Stimulated activated effector memory CD8-positive, alpha-beta T cell treated with anti-CD3 and anti-CD28 coated beads, Interleukin-12 subunit alpha, Interleukin-12 subunit beta, amount 100 ng/mL, for 72 hours (primary cell): ENCODE data around the gene ARHGAP25.

ENCODE experiments used
- ATAC-seq: fragments of 150-1000 bp; cut with Tn5 transposase; 2 replicates; pipeline ENCODE4 v1.10.0; 2021
- DNase-seq, 2 donors: peaks; one replicate each; pipeline ENCODE4 v3.0.0; 2021 to 2022; ENCODE audit warnings: low spot score in 2 of 2
- H3K27ac Mint-ChIP-seq: one replicate; pipeline ENCODE4 v1.8.0; 2022; ENCODE audit warnings: mild to moderate bottlenecking, mixed read lengths
- H3K36me3 Mint-ChIP-seq: one replicate; pipeline ENCODE4 v1.8.0; 2022; ENCODE audit warnings: mild to moderate bottlenecking, mixed read lengths
- H3K4me1 Mint-ChIP-seq: one replicate; pipeline ENCODE4 v1.8.0; 2022; ENCODE audit warnings: mixed read lengths
- H3K4me3 Mint-ChIP-seq: one replicate; pipeline ENCODE4 v1.8.0; 2022; ENCODE audit warnings: mild to moderate bottlenecking, mixed read lengths
- H3K9me3 Mint-ChIP-seq: one replicate; pipeline ENCODE4 v1.8.0; 2022; ENCODE audit warnings: mixed read lengths

ARHGAP25 gene

GRCh38 chr2:68734688-68735525 is at the start of gene ARHGAP25:
ARHGAP25 (plus strand) TSS chr2:68734811; CDS start chr2:68735200, 389 bp downstream.
- Mint-ChIP-seq H3K9me3 (no peaks in the 10 kb centered on the region), H3K4me3 (no peak within 1 kb of the TSS), H3K27ac (no peak within 1 kb of the TSS), H3K36me3 (peaks cover 12% of the 10 kb centered on the region), H3K4me1 (peaks cover 28% of the 10 kb centered on the region)
- ATAC-seq = peak; percentile 77
- DNase-seq = peak in 1 of 2 donors; percentile 84

- no peaks in the 10 kb centered on the region for H3K36me3 Mint-ChIP-seq
- peaks cover 8% of the 10 kb centered on the region for H3K4me1 Mint-ChIP-seq
- no peak overlapping the region for H3K27ac Mint-ChIP-seq
- DNase-seq = no peak
- H3K4me3 Mint-ChIP-seq = no peak overlapping the region
- ATAC-seq = no peak
- H3K9me3 Mint-ChIP-seq = no peaks in the 10 kb centered on the region
These were observed 48.4 kb upstream of the ARHGAP25 start for GRCh38 chr2:68686178-68686577.

GRCh38 chr2:68687018-68687417 is 47.6 kb upstream of the ARHGAP25 start:
- ATAC-seq (no peak), DNase-seq (no peak)
- H3K27ac Mint-ChIP-seq = no peak overlapping the region
- H3K36me3 Mint-ChIP-seq = no peaks in the 10 kb centered on the region
- H3K9me3 Mint-ChIP-seq = no peaks in the 10 kb centered on the region
- peaks cover 8% of the 10 kb centered on the region for H3K4me1 Mint-ChIP-seq
- no peak overlapping the region for H3K4me3 Mint-ChIP-seq

GRCh38 chr2:68689553-68690537 is 44.8 kb upstream of the ARHGAP25 start:
- no peaks in the 10 kb centered on the region for H3K36me3 Mint-ChIP-seq
- peaks cover 8% of the 10 kb centered on the region for H3K4me1 Mint-ChIP-seq
- ATAC-seq (peak; percentile 64), DNase-seq (no peak)
- no peak overlapping the region for H3K27ac Mint-ChIP-seq
- no peaks in the 10 kb centered on the region for H3K9me3 Mint-ChIP-seq
- H3K4me3 Mint-ChIP-seq = no peak overlapping the region

GRCh38 chr2:68690851-68691250 is 43.8 kb upstream of the ARHGAP25 start:
- no peak overlapping the region for H3K4me3 Mint-ChIP-seq
- H3K27ac Mint-ChIP-seq = no peak overlapping the region
- ATAC-seq (no peak), DNase-seq (no peak)
- H3K36me3 Mint-ChIP-seq = no peaks in the 10 kb centered on the region
- H3K4me1 Mint-ChIP-seq = peaks cover 8% of the 10 kb centered on the region
- H3K9me3 Mint-ChIP-seq = no peaks in the 10 kb centered on the region

- Mint-ChIP-seq H3K27ac (no peak overlapping the region), H3K4me3 (no peak overlapping the region), H3K36me3 (no peaks in the 10 kb centered on the region), H3K4me1 (peaks cover 8% of the 10 kb centered on the region), H3K9me3 (no peaks in the 10 kb centered on the region)
- no peak for DNase-seq
- ATAC-seq = no peak
These were observed 42.1 kb upstream of the ARHGAP25 start for GRCh38 chr2:68692511-68692910.

GRCh38 chr2:68693951-68694350 is 40.7 kb upstream of the ARHGAP25 start:
- ATAC-seq (no peak), DNase-seq (no peak)
- H3K4me1 Mint-ChIP-seq = peaks cover 8% of the 10 kb centered on the region
- H3K9me3 Mint-ChIP-seq = no peaks in the 10 kb centered on the region
- no peaks in the 10 kb centered on the region for H3K36me3 Mint-ChIP-seq
- no peak overlapping the region for H3K27ac Mint-ChIP-seq
- H3K4me3 Mint-ChIP-seq = no peak overlapping the region

GRCh38 chr2:68695971-68696370 is 38.6 kb upstream of the ARHGAP25 start:
- no peaks in the 10 kb centered on the region for H3K4me1 Mint-ChIP-seq
- no peak overlapping the region for H3K27ac Mint-ChIP-seq
- no peak overlapping the region for H3K4me3 Mint-ChIP-seq
- peaks cover 6% of the 10 kb centered on the region for H3K9me3 Mint-ChIP-seq
- DNase-seq (no peak), ATAC-seq (no peak)
- no peaks in the 10 kb centered on the region for H3K36me3 Mint-ChIP-seq

- H3K27ac Mint-ChIP-seq = no peak overlapping the region
These were observed 38.1 kb upstream of the ARHGAP25 start for GRCh38 chr2:68696554-68696953.

GRCh38 chr2:68698567-68699377 is 35.8 kb upstream of the ARHGAP25 start:
- ATAC-seq (no peak), DNase-seq (no peak)
- no peak overlapping the region for H3K4me3 Mint-ChIP-seq
- peaks cover 6% of the 10 kb centered on the region for H3K9me3 Mint-ChIP-seq
- H3K27ac Mint-ChIP-seq = no peak overlapping the region
- H3K36me3 Mint-ChIP-seq = no peaks in the 10 kb centered on the region
- H3K4me1 Mint-ChIP-seq = no peaks in the 10 kb centered on the region

More at GRCh38 chr2:68696554-68696953, 38.1 kb upstream of the ARHGAP25 start:
- H3K4me1 Mint-ChIP-seq = no peaks in the 10 kb centered on the region
- H3K4me3 Mint-ChIP-seq = no peak overlapping the region
- ATAC-seq (no peak), DNase-seq (no peak)
- peaks cover 6% of the 10 kb centered on the region for H3K9me3 Mint-ChIP-seq
- no peaks in the 10 kb centered on the region for H3K36me3 Mint-ChIP-seq

GRCh38 chr2:68700560-68700959 is 34.1 kb upstream of the ARHGAP25 start:
- H3K4me3 Mint-ChIP-seq = no peak overlapping the region
- no peaks in the 10 kb centered on the region for H3K36me3 Mint-ChIP-seq
- DNase-seq (no peak), ATAC-seq (no peak)
- H3K4me1 Mint-ChIP-seq = no peaks in the 10 kb centered on the region
- H3K9me3 Mint-ChIP-seq = peaks cover 6% of the 10 kb centered on the region
- H3K27ac Mint-ChIP-seq = no peak overlapping the region

- no peaks in the 10 kb centered on the region for H3K36me3 Mint-ChIP-seq
- H3K4me1 Mint-ChIP-seq = no peaks in the 10 kb centered on the region
- H3K27ac Mint-ChIP-seq = no peak overlapping the region
- no peaks in the 10 kb centered on the region for H3K9me3 Mint-ChIP-seq
- no peak overlapping the region for H3K4me3 Mint-ChIP-seq
- no peak for ATAC-seq
- no peak for DNase-seq
These were observed 28.0 kb upstream of the ARHGAP25 start for GRCh38 chr2:68706637-68707036.

GRCh38 chr2:68708629-68709028 is 26.0 kb upstream of the ARHGAP25 start:
- DNase-seq (no peak), ATAC-seq (no peak)
- Mint-ChIP-seq H3K4me1 (no peaks in the 10 kb centered on the region), H3K36me3 (no peaks in the 10 kb centered on the region), H3K9me3 (no peaks in the 10 kb centered on the region), H3K4me3 (no peak overlapping the region), H3K27ac (no peak overlapping the region)

GRCh38 chr2:68709421-68709911 is 25.1 kb upstream of the ARHGAP25 start:
- Mint-ChIP-seq H3K9me3 (no peaks in the 10 kb centered on the region), H3K4me3 (no peak overlapping the region), H3K4me1 (peaks cover 5% of the 10 kb centered on the region), H3K36me3 (no peaks in the 10 kb centered on the region), H3K27ac (no peak overlapping the region)
- ATAC-seq (peak; percentile 75), DNase-seq (no peak)

GRCh38 chr2:68710336-68710735 is 24.3 kb upstream of the ARHGAP25 start:
- DNase-seq (no peak), ATAC-seq (no peak)
- Mint-ChIP-seq H3K4me1 (peaks cover 13% of the 10 kb centered on the region), H3K36me3 (no peaks in the 10 kb centered on the region), H3K27ac (no peak overlapping the region), H3K4me3 (no peak overlapping the region), H3K9me3 (no peaks in the 10 kb centered on the region)
